SKM-1 (cell line): ENCODE measurements around the gene ZBED6.
"Not testable (repeated sequence)": the region's sequence is repeated elsewhere in the genome, so short reads cannot be mapped to it uniquely, and the experiment has no call there.

Experiments
- DNase-seq: peaks from one replicate; lab custom pipeline; 2025; ENCODE audit not compliant: unreplicated experiment; lab: John Stamatoyannopoulos, UW

Gene ZBED6

GRCh38 chr1:203795441-203796235, at the start of gene ZBED6, which contains the start of gene ZC3H11A:
ZBED6 (plus strand) TSS chr1:203795623; CDS start chr1:203797523, 1,900 bp downstream.
ZC3H11A (plus strand) TSS chr1:203795623; CDS start chr1:203817071, 21,448 bp downstream.
- peak; percentile 99 for DNase-seq

- no peak for DNase-seq
Observed at GRCh38 chr1:203746281-203746680, 49.1 kb upstream of the ZBED6 start.

GRCh38 chr1:203751051-203751450, 44.4 kb upstream of the ZBED6 start:
- DNase-seq, result no peak

- DNase-seq, result not testable (repeated sequence)
Observed at GRCh38 chr1:203751618-203752361, 43.6 kb upstream of the ZBED6 start.

GRCh38 chr1:203754455-203754864, 41.0 kb upstream of the ZBED6 start:
- DNase-seq, result no peak

- DNase-seq, result no peak
Observed at GRCh38 chr1:203756036-203756435, 39.4 kb upstream of the ZBED6 start.

- not testable (repeated sequence) for DNase-seq
Observed at GRCh38 chr1:203758749-203759148, 36.7 kb upstream of the ZBED6 start.

- DNase-seq, result no peak
Observed at GRCh38 chr1:203760506-203760905, 34.9 kb upstream of the ZBED6 start.

- not testable (repeated sequence) for DNase-seq
Observed at GRCh38 chr1:203761958-203762357, 33.5 kb upstream of the ZBED6 start.

GRCh38 chr1:203763505-203763904, 31.9 kb upstream of the ZBED6 start:
- no peak for DNase-seq

- DNase-seq, result no peak
Observed at GRCh38 chr1:203764105-203765028, 31.1 kb upstream of the ZBED6 start.

- no peak for DNase-seq
Observed at GRCh38 chr1:203765029-203765837, 30.2 kb upstream of the ZBED6 start, which contains the start of gene LAX1. LAX1 (plus strand) TSS chr1:203765183; CDS start chr1:203765566, 383 bp downstream.

- no peak for DNase-seq
Observed at GRCh38 chr1:203768256-203768655, 27.2 kb upstream of the ZBED6 start.

- DNase-seq, result peak; percentile 98
Observed at GRCh38 chr1:203769505-203770343, 25.7 kb upstream of the ZBED6 start.

- DNase-seq, result no peak
Observed at GRCh38 chr1:203771901-203772301, 23.5 kb upstream of the ZBED6 start.

- no peak for DNase-seq
Observed at GRCh38 chr1:203772836-203773235, 22.6 kb upstream of the ZBED6 start.

- no peak for DNase-seq
Observed at GRCh38 chr1:203776636-203777035, 18.8 kb upstream of the ZBED6 start.

- DNase-seq, result no peak
Observed at GRCh38 chr1:203777596-203777995, 17.8 kb upstream of the ZBED6 start.

- no peak for DNase-seq
Observed at GRCh38 chr1:203778146-203778545, 17.3 kb upstream of the ZBED6 start.
